DOHH2 (cell line): ENCODE data around the gene AMELX.

Experiments
- EZH2phosphoT487 ChIP-seq: fragments of 200-600 bp; sonication (generic); IDR thresholded peaks from 2 replicates; pipeline ENCODE4 v1.6.1; 2017; ENCODE audit warnings: borderline replicate concordance, mild to moderate bottlenecking, antibody characterized with exemption, low read length, moderate library complexity, mixed read lengths
- TF ChIP-seq, protein P1 (sequence below): fragments of 200-600 bp; sonication (generic); IDR thresholded peaks from one replicate; pipeline ENCODE4 v1.5.1; 2014; ENCODE audit warnings: antibody characterized with exemption, mild to moderate bottlenecking, low read depth, low read length; ENCODE audit not compliant: poor library complexity, severe bottlenecking

GRCh38 chrX:11293113-11293512, at the start of gene AMELX:
- TF ChIP-seq, protein P1, sequence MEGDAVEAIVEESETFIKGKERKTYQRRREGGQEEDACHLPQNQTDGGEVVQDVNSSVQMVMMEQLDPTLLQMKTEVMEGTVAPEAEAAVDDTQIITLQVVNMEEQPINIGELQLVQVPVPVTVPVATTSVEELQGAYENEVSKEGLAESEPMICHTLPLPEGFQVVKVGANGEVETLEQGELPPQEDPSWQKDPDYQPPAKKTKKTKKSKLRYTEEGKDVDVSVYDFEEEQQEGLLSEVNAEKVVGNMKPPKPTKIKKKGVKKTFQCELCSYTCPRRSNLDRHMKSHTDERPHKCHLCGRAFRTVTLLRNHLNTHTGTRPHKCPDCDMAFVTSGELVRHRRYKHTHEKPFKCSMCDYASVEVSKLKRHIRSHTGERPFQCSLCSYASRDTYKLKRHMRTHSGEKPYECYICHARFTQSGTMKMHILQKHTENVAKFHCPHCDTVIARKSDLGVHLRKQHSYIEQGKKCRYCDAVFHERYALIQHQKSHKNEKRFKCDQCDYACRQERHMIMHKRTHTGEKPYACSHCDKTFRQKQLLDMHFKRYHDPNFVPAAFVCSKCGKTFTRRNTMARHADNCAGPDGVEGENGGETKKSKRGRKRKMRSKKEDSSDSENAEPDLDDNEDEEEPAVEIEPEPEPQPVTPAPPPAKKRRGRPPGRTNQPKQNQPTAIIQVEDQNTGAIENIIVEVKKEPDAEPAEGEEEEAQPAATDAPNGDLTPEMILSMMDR = no peak
- TF ChIP-seq EZH2phosphoT487 = no peak
